ENCODE measurements around the gene C1QL2.

Gene C1QL2

GRCh38 chr2:119134775-119135174 lies 23.8 kb downstream of the C1QL2 start:
- no peak for DNase-seq (ENCODE audit: extremely low read depth, low read depth)
- no peak overlapping the region for H3K4me3 ChIP-seq (replicated peaks; ENCODE audit: low read depth, low read length)
- no peak for TF ChIP-seq CTCF (IDR thresholded peaks at IDR 0.05; ENCODE audit: low read depth, low read length, missing control alignments)

GRCh38 chr2:119126650-119127049 lies 31.9 kb downstream of the C1QL2 start:
- no peak for DNase-seq (ENCODE audit: extremely low read depth, low read depth)
- H3K4me3 ChIP-seq (replicated peaks; ENCODE audit: low read depth, low read length) = no peak overlapping the region

DNA sequence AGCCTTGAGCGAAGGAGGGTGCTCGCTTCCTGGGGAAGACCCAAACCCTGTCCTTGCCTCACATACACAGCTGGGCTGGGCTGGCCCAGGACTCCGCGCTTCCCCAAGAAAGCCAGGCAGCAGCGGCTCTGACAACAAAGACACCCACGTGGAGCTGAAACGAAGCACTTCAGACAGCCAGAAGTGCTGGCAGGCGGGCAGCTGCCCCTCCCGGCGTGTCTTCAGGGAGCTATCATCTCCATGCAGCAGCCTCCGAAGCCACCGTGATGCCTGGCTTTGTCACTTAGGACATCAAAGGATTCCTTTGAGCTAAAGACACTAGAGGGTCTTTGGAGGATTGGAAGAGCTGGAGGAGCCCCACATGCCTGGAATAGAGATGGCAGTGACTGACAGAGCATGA lies 35.2 kb downstream of the C1QL2 start:
- H3K4me3 ChIP-seq (replicated peaks; ENCODE audit: low read depth, low read length) = no peak overlapping the region
- TF ChIP-seq CTCF (IDR thresholded peaks at IDR 0.05; ENCODE audit: low read depth, low read length, missing control alignments) = no peak
- DNase-seq (ENCODE audit: extremely low read depth, low read depth) = no peak

More at GRCh38 chr2:119126650-119127049, 31.9 kb downstream of the C1QL2 start:
- TF ChIP-seq CTCF (IDR thresholded peaks at IDR 0.05; ENCODE audit: low read depth, low read length, missing control alignments) = peak; percentile 70

DNA sequence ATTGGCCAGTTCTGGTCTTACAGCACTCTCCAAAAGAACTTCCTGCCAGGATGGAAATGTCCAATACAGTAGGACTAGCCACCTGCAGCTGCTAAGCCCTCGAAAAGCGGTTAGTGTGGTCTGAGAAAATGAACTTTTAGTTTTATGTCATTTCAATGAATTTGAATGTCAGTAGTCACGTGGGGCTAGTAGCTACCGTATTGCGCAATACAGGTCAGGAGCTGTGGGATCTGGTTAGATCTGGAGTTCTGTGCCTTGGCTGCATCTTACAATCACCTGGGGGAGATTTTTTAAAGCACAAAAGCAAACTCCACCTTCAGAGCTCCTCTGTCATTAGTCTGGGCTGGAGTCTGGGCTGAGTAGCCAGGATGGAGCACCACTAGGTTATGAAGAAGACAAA lies 35.9 kb downstream of the C1QL2 start:
- no peak overlapping the region for H3K4me3 ChIP-seq (replicated peaks; ENCODE audit: low read depth, low read length)
- no peak for TF ChIP-seq CTCF (IDR thresholded peaks at IDR 0.05; ENCODE audit: low read depth, low read length, missing control alignments)
- no peak for DNase-seq (ENCODE audit: extremely low read depth, low read depth)

GRCh38 chr2:119119999-119120756 lies 38.4 kb downstream of the C1QL2 start:
- no peak overlapping the region for H3K4me3 ChIP-seq (replicated peaks; ENCODE audit: low read depth, low read length)
- DNase-seq (ENCODE audit: extremely low read depth, low read depth) = no peak
- no peak for TF ChIP-seq CTCF (IDR thresholded peaks at IDR 0.05; ENCODE audit: low read depth, low read length, missing control alignments)

GRCh38 chr2:119119076-119119785 lies 39.3 kb downstream of the C1QL2 start:
- no peak overlapping the region for H3K4me3 ChIP-seq (replicated peaks; ENCODE audit: low read depth, low read length)
- no peak for TF ChIP-seq CTCF (IDR thresholded peaks at IDR 0.05; ENCODE audit: low read depth, low read length, missing control alignments)
- no peak for DNase-seq (ENCODE audit: extremely low read depth, low read depth)
